HG02678 (cell line): ENCODE results near the gene PELI1.
"Not testable (repeated sequence)": the region's sequence is repeated elsewhere in the genome, so short reads cannot be mapped to it uniquely, and the experiment has no call there.

Experiments used
- ATAC-seq: cut with Tn5 transposase; IDR thresholded peaks from one replicate; pipeline ENCODE4 v1.9.1; 2021; ENCODE audit warnings: mild to moderate bottlenecking, moderate library complexity; ENCODE audit not compliant: unreplicated experiment

Gene PELI1

DNA sequence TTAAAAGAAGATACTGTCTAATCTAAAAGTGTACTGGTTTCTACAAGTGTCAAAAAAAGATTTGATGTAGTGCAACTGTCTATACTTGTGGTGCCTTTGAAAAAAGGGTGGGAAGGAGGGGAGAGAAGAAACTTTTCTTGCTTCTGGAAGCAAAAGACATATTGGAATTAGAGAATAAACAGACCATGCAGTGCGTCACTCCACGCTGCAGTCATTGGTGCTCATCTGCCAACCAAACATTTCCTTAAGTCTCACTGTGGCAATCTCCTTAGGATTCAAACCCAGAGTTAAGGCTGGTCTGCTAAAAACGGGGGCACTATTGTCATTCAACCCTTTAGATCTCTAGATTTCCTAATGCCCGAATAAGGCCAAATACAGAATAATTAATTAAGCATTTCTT lies 50.9 kb downstream of the PELI1 start:
- no peak for ATAC-seq

DNA sequence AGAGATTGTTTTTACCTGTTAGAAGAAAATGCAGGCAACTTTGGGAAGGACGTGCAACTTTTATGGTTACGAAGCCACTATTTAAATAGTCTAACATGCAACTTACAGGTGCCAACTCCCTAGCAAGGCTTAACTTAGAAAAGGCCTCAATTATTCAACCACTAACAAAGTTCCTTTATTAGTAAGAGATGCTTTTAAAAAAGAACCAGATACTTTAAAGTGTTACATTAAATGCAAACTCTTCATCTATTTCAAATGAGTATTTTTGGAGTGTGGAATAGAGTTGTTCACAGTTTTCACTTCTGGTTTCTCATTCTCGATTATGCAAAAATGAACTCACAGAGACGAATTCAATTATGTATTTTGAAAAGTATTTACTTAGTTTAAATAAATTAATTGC lies 51.7 kb downstream of the PELI1 start:
- peak; percentile 81 for ATAC-seq

DNA sequence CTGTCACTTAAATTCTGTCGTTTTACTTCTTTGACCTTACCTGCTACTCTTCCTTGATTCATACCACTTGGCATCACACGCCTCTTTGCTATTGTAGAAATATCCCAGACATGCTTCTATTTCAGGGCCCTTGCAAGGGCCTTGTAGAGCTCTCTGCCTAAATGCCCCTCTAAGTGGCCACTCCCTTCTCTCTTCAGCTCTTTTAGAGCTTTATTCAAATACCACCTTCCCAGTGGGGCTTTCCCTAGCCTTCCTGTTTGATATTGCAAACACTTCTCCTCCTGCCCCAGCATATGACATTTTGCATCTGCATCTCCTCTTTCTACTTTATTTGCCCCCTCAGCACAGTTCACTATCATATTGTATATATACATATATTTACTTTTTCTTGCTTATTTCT lies 54.0 kb downstream of the PELI1 start:
- peak; percentile 29 for ATAC-seq

DNA sequence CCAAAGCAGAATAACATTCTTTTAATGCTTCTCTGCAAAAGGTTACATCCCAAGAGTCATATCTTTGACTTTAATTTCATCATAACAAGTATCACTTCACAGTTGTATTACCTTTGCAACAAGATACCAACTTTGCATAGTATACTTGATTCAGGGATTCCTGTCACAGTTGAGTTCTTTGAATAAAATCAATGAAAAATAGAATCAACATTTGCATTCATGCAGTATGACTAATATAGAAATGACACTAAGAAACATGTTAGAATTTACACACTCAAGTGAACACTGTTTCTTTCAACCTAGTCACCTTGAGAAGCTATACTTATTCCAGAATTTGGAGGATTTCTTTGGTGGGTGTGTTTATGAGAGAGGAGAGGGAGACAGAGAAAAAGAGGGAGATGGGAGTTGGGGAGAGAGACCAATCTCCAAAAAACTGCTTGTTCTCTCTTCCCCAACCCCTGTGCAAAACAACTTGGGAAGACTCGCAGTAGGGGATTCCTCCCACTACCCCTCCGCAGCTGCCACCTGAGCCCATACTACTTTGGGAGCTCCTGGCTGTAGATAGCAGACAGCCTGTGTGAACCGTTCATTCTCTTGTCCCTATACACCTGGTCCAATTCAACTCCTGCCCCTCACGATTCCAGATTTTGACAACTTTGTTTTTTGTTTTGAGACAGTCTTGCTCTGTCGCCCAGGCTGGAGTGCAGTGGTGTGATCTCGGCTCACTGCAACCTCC lies 57.7 kb downstream of the PELI1 start:
- ATAC-seq = peak; percentile 51

DNA sequence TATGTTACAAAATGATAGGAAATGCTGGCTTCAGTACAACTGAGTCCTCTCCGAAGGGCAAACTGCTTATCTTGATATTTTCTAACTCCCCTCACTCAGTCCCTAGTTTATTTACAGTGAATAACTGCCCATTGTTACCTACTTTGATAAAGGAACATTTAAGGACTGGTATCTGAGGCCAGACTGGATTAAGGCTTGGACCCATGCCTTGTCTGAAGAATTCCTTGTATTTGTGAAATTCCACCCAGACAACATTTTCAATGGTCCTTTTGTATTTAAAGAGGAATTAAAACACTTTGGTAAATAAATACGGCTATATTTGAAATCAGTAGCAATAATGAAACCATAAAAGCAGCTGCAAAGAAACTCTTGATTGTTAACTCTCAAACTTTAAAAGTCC lies 58.3 kb downstream of the PELI1 start:
- ATAC-seq = no peak

DNA sequence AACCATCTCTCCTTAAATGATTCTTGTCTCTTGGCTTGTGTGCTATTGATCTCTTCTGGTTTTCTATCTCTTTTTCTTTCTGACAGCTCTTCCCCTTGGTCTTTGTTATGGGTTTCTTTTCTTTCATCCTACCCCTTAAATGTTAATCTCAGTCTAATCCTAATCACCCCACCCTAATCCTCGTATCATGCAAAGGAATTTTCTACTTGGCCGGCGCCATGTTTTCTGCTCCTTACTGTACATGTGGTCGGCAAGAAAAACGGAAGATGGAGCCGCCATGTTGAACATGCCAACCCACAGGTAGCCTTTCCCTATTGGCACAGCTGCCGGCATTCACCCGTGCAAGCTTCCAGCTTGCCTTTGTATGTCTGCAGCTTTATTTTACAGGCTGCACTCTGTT lies 63.2 kb downstream of the PELI1 start:
- ATAC-seq = no peak

DNA sequence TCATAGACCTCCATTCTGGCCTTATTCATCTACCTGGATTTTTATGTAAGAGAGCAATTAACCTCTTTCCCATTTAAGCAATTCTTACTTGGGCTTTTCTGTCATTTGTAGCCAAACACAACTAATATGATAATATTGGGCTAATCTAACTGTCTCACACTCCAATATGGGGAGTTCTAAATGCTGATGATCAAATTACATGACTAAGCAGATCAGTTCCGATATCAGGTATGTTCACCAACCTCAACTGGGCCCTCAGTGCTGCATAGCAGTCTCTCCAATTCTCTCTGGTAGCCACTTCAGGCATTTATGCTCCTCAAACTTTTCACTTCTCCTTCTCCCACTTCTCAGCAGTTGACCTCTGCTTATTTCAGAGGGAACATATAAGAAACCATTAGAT lies 64.0 kb downstream of the PELI1 start:
- ATAC-seq = no peak

DNA sequence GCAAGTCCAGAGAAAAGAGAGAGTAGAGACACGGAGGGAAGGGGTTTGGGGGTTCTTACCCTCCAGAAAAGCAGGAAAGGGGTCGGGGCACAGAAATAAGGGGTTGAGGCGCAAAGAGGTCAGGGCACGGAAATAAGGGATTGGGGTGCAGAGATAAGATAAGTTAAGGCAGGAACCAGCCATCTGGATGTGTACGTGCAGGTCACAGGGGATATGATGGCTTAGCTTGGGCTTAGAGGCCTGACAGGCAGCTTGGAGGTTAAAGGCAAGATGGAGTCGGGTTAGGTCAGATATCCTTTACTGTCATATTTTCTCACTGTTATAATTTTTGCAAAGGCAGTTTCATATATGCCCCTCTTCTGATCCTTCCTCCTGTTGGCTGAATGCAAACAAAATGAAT lies 64.5 kb downstream of the PELI1 start:
- not testable (repeated sequence) for ATAC-seq

DNA sequence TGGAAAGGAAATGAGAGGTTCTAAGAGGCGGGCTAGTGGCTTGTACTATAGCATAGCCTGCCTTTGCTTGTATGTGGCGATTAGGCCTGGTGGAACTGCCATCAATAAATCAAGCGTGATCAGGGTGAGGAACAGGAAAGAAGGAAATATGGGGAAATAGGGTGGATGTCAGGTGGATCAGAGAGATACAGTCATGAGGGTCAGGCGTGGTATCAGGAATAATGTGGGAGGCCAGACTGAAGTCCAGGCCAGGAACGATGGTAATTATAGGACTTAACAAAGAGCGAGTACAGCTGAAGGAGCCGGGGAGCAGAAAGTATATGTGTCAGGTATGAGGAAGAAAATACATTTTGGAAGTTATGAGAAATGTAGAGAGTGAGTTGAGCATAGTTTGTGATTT lies 67.4 kb downstream of the PELI1 start:
- ATAC-seq = not testable (repeated sequence)

DNA sequence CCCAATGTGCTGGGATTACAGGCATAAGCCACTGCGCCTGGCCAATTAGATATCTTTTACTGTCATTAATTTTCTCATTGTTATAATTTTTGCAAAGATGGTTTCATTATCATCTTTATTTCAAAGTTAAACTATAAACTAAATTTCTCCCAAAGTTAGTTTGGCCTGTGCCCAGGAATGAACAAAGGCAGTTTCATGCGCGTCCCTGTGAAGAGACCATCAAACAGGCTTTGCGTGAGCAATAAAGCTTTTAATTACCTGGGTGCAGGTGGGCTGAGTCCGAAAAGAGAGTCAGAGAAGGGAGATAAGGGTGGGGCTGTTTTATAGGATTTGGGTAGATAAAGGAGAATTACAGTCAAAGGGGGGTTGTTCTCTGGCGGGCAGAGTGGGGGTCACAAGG lies 69.6 kb downstream of the PELI1 start:
- not testable (repeated sequence) for ATAC-seq

DNA sequence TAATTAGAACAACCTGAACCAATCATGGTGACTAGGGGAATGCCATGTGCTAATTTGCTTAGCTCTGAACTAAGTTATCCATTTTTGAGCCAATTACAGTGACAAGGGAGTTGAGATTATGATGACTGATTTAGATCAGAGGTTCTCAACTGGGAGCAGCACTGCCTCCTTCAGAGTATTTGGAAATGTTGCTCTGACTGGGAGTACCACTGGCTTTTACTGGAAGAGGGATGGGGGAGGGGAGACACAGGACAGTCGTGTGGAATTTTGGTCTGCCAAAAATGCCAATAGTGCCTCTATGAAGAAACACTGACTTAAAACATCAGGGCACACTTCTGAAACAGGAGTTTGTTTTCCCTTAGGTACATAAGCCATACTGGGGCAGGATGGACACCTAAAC lies 76.9 kb downstream of the PELI1 start:
- no peak for ATAC-seq

DNA sequence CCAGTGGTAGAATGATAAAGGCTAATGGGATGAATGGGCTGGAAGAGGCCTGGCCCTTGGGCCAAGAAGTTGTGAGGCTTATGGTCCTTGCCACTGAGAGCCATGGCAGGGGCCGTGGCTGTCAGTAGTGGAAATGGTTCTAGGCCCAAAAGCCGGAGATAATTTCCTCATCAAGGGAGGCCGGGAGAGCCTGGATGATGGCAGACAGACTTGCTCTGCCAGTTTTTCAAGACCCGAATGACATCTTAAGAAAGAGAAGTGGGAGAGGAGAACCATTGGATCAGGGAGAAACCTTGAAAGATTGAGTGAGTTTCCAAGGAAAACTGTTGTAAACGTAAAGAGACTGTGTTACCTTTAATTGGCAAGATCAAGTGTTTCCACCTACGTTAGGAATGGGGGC lies 78.7 kb downstream of the PELI1 start:
- ATAC-seq = no peak

DNA sequence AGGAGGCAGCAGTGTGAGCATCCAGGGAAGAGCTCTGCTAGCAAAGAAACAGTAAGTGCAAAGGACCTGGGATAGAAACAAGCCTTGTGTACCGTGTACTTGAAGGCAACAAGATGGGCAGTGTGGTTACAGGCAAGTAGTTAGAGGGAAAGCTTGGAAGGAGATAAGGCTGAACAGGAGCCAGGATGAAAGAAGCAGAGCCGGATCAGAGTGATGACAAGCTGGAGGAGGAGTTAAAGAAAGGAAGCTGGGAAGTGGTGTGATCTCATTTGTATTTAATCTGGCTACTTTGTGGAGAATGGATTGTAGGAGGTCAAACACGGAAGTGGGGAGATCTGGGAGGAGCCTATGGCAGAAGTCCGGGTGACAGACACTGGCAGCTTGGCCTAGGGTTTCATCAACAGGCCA lies 80.3 kb downstream of the PELI1 start:
- ATAC-seq = no peak

DNA sequence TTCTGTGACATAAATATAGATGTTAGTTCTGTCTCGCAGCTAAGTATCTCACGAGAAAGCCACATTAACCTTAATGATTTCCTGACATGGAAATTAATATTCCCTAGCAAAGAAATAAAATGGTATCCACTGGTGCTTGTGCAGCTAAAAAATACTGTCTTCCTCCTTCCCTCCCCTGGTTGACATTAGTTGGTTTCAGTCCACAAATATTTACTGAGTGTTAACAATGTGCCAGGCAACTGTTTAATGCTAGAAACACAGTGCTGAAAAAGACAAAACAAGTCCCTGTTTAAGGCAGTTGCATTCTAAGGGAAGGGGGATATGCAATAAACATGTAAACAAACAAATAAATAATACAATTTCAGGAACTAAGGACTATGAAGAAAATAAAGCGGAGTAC lies 80.8 kb downstream of the PELI1 start:
- no peak for ATAC-seq

DNA sequence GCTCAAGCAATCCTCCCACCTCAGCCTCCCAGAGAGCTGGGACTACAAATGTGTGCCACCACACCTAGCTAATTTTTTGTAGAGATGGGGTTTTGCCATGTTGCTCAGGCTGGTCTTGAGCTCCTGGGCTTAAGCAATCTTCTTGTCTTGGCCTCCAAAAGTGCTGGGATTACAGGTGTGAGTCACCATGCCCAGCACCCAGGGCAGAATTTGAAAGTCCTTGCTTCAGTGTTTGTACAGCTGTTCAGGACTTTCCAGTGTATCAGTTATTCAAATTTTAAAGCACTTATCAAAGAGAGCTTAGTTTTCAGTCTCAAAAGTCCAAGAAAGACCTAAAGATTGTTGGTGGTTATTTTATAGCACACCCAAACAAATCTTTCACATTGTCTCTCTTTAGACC lies 81.4 kb downstream of the PELI1 start:
- ATAC-seq = peak; percentile 86

DNA sequence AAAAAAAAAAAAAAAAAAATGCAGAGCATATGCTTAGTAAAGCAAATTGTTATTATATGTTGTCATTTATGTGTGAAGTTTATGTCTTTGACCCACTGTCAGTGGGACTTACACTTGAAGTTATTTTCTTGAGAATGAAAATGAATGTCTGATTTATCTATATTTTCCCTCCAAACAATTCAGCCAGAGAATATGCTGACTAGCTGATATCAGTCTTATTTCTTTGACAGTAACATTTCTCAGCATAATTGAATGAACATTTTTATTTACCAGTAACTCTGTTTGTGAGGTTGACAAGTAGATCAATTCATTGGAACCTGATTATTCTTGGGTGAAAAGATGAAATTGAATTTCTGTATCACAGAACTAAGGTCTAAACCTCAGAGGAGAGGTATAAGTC lies 85.0 kb downstream of the PELI1 start:
- ATAC-seq = no peak

DNA sequence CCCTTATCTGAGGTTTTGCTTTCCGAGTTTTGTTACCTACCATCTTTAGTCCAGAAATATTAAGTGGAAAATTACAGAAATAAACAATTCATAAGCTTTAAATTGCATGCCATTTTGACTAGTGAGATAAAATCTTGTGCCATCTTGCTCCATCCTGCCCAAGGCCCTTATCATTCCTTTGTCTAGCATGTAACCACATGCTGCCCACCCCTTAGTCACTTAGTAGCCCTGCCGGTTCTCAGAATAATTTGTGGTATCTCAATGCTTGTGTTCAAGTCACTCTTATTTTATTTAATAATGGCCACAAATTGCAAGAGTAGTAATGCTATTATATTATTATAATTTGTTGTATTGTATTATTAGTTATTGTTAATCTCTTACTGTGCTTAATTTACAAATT lies 88.2 kb downstream of the PELI1 start:
- ATAC-seq = no peak

DNA sequence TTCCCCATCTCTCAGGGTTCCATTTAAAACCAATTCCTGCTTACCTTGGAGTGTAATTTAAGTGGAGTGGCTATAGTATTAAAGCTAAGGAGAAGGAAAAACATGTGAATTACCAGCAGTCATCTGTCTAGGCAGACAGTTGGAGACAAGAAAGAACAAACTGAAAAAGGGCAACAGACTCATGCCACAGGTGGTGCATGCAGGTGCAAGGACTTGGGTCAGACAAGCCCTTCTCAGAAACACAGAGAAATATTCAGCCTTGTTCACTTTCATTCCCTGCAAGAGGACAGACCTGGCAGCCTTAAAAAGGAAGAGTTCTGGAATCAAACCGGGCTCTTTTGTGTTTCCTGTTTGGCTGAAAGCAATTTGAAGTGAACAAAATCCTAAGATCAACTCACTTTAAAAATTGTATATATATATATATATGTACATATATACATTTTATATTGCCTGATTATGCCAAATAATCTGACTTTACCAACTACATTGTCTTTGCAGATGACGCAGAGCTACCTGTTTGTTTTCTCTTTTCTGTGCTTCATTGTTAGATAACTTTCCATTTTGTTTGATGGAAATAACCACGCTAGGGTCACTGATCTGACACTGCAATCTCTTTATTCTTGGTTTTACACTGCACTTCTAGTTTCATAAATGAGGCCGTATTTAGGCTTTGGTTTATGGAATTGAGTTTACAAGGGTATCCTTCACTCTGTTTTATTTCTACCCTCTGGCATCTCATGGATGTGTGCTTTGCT lies 89.9 kb downstream of the PELI1 start:
- ATAC-seq = peak; percentile 53

DNA sequence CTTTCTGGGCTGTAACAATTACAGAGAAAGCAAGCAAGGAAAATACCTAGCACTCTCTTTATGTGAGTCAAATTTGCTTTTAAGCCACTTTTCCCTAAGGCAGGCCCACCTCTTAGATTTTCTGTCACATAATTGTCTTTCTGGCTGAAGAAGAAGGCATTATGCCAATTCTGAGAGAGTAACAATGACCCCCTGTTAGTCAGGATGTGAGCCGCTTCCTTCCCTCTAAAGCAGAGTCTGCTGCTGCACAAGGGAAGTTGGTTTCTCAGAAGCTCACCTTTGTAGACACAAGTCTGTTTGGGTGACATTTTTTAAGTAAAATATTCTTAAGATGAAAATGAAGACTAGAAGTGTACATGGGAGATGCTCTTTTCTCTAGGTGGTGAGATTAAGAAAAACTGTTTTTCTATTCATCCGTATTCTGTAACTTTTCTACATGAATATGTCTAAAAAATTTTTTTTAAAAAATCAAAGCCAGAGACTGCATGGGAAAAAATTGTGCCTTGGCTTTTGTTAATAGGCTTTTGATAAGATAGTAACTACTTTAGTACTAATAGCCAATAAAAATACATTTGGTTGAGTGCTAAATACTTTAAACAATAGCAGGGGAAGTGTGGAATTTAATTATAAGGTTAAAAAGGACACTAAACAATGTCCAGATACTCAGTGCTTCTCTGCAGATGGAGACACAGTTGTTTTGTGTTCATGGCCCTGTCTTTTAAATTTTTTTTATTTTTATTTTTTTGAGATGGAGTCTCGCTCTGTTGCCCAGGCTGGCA lies 91.6 kb downstream of the PELI1 start:
- ATAC-seq = no peak

DNA sequence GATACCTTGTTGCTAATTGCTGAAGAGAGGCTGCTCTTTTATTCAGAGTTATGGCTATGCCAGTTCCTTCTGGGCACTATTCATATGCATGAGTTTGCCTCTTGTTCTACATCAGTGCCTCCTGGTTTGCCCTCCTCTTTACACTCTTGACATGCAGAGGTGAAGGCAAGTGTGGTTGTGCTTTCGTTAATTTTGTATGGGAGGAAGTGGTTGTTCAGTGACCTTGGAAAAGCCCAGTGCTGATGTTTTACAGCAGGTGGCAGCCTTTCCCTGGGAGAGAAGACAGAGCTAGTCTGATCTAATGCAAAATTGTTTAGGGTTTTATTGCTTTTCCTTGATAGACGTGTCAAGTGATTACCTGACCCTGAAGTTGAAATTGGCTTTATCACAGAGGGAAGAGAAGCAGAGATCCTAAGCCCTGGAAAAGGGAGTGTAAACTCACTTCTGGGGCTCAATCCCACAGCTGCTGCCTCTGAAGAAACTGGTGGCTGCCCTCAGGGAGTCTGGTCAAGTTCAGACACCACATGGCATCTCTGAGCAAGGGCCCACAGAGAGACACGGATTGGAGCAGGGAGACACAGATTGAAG lies 94.5 kb downstream of the PELI1 start:
- ATAC-seq = peak; percentile 77

DNA sequence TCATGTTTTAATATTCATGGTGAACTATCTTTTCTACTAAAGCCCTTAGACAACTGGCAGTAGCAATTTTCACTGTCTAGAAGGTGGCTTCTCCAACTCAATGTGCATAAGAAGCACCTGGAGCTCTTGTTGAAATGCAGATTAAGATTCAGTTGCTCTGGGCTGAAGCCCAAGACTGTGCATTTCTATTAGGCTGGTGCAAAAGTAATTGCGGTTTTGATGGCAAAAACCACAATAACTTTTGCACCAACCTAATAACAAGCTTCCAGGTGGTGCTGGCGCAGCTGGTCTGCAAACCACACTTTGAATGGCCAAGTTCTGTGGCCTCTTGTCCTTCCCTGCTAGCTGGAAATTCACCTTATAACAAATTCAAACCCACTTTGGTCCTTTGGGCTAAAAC lies 98.3 kb downstream of the PELI1 start:
- ATAC-seq = no peak
